HG03457 (cell line): ENCODE data around the gene DCAF12.
"Not testable (repeated sequence)": the region's sequence is repeated elsewhere in the genome, so short reads cannot be mapped to it uniquely, and the experiment has no call there.

ENCODE experiments used
- ATAC-seq: cut with Tn5 transposase; IDR thresholded peaks from one replicate; pipeline ENCODE4 v1.9.1; 2021; ENCODE audit warnings: moderate number of reproducible peaks; ENCODE audit not compliant: unreplicated experiment

DCAF12 gene

DNA sequence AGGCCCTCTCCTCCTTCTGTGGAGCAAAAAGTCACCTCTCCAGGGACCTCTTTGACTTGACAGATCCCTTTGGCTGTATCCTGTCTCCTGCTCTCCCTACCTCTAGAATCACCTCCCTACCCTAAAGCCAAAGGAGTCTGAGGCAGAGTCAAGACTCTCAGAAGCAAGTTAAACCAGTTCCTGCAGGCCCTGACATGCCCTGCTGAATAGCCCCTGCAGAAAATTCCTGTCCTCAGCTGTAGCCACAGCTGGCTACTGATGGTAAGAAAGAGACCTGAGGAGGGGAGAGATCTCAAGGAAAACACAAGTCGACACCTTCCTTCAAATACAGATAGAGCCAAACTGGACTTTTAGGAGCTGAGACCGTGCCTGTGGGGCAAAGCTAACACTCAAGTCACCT is 54.1 kb downstream of the DCAF12 start:
- no peak for ATAC-seq

DNA sequence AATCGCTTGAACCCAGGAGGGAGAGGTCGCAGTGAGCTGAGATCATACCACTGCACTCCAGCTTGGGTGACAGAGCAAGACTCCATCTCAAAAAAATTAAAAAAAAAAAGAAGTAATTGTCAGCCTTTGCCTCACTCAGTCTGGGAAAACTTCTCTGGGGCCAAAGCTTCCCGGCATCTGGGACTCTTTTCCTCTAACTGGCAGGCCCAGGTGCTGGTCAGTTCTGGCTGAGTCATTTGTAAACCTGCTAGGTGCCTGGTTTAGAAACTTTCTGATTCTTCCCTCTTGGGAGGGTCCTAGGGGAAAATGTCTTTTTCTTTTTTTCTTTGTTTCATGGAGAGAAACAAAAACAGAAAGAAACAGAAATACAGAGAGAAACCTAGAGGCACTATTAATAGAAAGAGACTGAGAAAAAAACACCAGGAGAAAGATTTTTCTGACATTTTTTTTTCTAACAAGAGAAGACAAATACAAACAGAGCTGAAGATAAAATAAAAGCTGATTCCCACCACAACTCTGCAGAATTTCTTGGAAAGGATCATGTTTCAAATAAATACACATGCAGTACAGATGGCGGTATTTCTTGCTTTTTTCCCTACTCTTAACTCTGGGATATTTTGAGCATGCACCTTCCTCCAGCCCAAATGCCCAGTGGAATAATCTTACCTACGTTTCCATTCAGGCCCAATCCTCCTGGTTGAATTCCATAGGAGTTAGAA is 55.7 kb downstream of the DCAF12 start:
- no peak for ATAC-seq

DNA sequence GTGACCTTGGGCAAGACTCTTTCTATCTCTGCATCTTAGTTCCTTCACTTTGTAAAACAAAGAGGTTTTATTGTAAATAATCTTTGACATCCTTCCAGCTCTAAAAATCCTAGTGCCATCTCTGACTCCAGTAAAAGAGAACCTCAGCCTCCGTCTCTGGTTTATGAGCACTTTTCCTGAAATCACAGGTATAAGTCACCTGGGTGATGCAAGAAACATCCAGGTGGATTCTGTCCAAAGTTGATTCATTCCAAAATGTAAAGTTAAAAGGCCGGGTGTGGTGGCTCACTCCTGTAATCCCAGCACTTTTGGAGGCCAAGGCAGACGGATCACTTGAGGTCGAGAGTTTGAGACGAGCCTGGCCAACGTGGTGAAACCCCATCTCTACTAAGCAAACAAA is 56.7 kb downstream of the DCAF12 start:
- no peak for ATAC-seq

DNA sequence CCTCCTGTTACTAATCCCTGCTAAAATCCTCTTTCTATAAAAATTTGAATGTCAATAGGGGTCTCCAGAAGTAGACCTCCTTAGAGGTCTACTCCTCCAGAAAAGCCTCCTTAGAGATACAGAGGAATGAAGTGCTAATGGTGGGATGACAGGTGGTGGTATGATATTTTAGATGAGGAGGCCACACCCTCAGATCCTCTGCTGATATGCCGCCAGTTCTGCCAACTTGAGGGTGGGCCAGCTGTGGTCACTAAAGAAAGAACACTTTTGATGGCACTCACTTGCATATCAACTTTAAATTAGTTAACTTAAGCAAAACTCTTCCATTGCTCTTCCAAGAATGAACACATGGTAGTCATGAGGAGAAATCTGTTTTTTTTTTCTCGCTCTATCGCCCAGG is 61.0 kb downstream of the DCAF12 start:
- no peak for ATAC-seq

DNA sequence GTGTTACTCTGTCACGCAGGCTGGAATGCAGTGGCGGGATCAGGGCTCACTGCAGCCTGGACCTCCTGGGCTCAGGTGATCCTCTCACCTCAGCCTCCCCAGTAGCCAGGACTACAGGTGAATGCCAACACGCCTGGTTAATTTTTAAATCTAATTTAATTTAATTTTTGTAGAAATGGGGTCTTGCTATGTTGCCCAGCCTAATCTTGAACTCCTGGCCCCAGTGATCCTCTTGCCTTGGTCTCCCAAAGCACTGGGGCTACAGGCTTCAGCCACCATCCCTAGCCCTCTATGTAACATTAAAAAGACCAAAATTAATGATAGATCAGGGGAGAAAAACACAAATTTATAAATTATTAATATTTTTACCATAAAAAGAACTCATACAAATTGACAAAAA is 66.5 kb downstream of the DCAF12 start:
- no peak for ATAC-seq

DNA sequence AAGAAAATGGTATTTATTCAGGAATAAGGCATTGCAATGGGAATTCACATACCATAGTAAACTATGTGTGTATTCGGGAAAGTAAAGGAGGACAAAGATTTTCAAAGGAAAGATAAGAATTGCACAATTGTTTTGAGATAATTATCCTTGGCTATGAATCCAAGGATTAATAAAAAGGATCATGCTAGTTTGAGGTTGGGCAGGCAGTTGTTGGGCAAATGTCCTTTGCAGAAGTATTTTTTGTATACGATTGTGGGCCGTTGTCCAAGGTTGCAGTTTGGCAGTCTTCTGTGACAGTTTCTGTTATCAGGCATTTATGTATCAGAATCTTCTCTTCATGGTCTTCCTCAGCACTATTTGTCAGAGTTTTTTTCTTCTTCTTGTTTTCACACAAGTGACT is 67.2 kb downstream of the DCAF12 start:
- no peak for ATAC-seq

DNA sequence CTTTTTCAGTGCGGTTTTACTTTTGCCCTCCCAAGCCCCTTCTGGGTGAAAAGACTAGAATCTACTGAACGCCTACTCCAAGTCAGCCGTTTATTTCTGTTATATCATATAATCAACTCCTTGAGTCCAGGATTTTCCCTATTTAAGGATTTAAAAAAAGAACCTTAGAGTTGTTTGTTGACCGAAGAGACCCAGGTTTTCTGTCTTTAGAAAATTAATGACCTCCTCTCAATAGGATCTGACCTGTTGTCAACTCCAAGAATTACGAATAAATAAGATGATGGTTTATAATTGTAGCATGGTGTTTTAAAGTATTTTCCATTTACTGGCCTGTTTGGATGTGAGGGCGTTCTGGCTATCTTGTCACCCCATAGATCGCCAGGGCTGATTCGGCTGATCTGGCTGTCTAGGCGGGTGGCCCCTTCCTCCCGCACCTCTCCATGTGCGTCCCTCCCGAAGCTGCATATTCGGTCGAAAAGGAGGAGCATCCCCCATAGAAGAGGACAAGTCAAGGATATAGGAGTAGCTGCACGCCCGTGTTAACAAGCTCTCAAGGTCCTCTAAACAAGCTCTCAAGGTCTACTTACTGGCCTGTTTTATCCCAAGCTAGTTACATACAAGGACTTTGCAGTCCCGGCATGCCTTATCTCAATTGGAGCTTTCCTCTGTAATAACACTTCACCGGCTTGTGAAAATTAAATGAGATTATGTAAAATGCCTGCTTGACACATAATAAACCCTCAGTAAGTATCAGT is 76.7 kb downstream of the DCAF12 start:
- no peak for ATAC-seq

DNA sequence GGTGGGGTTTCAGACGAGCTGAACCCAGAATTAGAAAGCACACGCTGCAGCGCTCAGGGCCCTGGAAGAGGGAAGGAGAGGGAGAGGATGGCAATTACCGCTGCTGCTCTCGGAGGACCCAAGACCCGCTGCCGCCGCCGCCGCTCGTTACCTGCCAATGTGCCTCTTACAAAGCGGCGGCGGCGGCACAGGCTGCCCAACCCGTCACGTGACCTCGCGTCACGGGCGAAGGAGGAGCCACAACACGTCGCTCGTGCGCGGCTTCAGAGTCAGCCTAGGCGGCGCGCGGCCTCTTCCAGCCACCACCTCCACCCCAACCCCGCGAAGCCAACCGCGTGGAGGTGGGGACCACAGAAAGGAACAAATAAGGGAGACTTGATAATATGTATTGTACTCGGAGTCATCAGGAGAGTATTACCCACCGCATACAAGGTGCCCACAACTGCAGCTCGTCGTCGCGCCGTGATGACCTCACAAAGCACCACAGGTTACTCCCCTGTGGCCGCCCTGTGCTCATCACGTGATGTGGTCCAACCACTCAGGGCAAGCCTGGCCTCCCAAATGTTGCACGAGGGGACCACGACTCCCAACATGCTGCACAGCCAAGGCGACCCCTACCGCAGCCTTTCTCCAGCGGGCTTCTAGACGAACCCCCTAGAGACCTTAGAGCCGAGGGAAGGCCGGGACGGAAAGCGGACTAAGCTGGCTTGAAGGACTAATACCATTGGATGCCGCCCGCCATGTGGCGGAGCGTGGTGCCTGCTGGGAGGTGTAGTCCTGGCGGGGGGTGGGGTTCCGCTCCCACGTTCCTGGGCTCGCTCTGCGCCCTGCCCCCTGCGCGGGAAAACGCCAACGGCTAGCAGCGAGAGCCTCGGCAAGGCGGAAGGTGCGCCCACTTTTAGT is 77.5 kb downstream of the DCAF12 start, which contains the start of gene UBAP2:
Gene UBAP2 (minus strand): TSS at position 161 of the 903 bp plus-strand sequence. CDS start 31,739 bp downstream, outside the sequence.
- peak; percentile 63 for ATAC-seq

DNA sequence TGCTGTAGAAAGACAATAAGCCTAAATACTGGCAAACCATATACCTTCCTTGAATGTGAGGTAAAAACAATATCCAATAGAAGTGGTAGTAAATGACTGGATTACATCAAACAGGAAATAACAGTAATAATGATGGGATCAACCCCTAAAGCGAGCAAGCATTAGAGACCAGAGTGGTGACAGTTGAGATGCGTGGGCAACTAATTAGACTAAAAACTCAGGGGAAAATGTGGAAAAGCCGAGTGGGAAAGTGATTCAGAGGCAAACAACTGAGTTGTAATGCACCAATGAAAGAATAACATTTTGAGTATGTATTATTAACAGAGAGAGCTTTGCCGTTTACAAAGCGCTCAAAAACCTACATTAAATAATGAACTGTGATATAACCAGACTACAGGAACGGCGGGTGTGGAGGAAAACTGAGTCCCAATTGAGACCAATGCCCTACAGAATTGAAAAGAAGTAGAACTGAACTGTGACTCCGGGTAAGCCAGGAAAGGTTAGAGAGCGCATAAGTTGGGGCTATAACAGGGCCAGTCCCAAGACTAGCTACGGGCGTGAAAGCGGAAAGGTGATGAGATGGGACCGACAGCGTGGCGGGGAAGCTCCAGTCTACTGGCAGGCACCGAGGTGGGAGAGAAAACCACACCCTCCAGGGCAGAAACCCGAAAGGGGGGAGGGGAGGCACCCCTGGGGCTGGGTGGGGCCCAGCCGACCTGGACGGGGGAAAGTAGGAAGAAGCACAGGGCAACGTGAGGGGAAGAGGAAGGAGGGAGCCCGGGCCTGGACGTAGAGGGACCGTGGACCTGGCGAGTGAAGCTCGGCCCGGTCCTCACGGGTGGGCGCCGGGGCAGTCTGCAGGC is 78.4 kb downstream of the DCAF12 start:
- ATAC-seq = peak; percentile 22

DNA sequence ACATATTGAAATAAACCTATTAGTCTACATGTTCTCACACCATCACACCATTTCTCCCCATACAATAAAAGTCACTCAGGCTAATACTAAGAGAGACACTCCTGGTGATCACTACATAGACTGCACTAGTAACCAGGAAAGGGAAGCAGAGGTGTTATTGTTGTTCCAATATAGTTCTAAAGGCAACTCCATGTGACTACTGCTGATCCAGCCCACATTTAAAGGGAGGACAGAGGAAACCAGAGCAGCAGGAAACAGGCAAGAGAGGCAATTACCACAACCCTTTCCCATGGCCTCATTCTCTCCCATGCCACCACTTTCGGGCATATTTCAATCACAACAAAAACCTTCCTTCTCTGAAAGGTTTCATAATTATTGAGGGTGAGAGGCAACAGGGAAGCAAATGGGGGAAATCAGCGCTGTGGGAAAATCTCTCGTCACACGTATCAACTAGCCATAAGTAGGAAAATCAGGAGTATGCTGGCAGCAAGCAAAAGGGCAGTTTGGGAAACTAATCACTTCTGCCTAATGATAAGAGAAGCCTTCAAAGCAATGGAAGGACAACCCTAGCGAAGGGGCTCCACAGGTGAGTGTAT is 79.6 kb downstream of the DCAF12 start:
- no peak for ATAC-seq

DNA sequence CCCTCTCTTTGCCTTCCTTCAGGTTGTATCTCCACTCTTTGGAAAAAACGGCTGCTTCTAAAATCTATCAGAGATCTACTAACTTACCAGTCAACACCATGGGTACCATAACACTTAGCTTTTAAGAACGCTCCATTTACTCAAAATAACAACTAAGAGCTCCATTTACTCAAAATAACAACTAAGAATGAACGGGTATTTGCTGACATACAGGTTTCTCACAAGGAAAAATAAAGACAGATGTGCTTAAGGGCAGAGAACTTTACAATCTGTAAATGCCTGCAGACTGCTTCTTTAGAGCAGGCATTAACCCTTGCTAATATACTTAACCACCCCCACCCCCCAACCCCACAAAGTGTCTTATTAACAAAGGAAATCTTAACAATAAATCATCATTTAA is 80.6 kb downstream of the DCAF12 start:
- no peak for ATAC-seq

DNA sequence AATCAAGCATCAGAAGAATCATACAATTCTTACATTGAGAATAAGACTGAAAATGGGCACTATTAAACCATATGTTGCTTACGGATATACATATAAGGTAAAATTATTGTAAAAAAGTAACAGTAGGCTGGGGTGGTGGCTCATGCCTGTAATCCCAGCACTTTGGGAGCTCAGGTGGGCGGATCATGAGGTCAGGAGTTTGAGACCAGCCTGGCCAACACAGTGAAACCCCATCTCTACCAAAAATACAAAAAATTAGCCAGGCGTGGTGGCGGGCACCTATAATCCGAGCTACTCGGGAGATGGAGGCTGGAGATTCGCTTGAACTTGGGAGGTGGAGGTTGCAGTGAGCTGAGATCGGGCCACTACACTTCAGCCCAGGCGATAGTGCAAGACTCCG is 84.4 kb downstream of the DCAF12 start:
- ATAC-seq = not testable (repeated sequence)

DNA sequence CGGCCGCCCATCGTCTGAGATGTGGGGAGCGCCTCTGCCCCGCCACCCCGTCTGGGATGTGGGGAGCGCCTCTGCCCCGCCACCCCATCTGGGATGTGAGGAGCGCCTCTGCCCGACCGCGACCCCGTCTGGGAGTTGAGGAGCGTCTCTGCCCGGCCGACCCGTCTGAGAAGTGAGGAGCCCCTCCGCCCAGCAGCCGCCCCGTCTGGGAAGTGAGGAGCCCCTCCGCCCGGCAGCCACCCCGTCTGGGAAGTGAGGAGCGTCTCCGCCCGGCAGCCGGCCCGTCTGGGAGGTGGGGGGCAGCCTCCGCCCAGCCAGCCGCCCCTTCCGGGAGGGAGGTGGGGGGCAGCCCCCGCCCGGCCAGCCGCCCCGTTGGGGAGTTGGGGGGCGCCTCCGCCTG is 87.6 kb downstream of the DCAF12 start:
- ATAC-seq = not testable (repeated sequence)

DNA sequence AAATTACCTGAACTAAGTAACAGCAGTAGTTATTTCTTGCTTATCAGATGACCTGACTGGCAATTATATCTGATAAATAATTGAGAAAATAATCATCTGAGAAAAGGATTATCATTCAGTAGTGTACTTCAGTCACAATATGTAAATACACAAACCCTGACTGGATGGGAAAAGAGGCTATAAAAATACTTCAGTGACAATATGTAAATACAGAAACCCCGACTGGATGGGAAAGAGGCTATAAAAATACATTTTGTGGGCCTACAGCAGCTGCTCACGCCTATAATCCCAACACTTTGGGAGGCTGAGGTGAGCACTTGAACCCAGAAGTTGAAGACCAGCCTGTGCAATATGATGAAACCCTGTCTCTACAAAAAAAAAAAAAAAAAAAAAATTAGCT is 88.9 kb downstream of the DCAF12 start:
- no peak for ATAC-seq

DNA sequence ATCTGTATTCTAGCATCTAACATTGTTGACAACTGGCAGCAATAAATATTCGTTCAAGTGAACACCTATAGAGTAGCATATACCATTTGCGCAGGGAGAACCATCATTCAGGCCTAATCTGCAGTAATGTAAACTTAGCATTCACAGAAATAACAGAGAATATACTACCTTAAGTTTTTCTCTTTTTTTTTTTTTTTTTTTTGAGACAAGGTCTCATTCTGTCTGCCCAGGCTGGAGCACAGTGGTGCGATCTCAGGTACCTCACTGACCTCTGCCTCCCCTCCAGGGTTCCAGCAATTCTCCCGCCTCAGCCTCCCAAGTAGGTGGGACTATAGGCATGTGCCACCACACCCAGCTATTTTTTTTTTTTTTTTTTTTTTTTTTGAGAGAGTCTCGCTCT is 89.9 kb downstream of the DCAF12 start:
- no peak for ATAC-seq
